ENCODE results near the gene CD44. TPM values are rescaled to one million over a fixed set of nuclear protein-coding genes. Genes with fewer than 3 reads are reported as not detected.

The CD44 gene
- polyA plus RNA-seq, 1 donor from 2014 or later = 0.77 TPM

DNA sequence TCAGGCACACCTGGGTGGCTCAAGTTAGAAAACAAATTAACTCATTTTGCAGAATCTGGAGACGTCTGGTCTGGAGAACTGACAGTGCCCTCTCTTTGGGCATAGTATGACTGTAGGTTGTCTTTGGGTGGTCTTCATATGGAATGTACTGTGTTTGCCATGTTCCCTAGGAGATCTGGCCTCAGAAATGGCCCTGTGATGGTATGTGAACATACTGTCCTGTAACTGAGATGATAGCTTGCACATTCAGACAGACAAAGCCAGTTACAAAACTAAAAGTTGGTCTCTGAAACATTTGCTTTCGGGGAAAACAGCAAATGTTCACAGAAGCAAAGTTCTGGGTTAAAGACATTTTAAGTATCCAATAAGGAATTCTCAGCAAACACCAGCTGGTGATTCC is 29.7 kb downstream of the CD44 start:
- no peak overlapping the region for H3K9ac ChIP-seq (ENCODE audit: low read length)
- H3K9me3 ChIP-seq (ENCODE audit: low read length) = no peaks in the 10 kb centered on the region
- H2AFZ ChIP-seq (ENCODE audit: low read depth, low read length) = no peak overlapping the region
- no peak overlapping the region for H3K4me3 ChIP-seq (ENCODE audit: low read length)
- no peaks in the 10 kb centered on the region for H3K27me3 ChIP-seq (ENCODE audit: insufficient read depth, low read depth, low read length)
- H3K27ac ChIP-seq (ENCODE audit: low read length) = no peak overlapping the region
- no peaks in the 10 kb centered on the region for H3K9me2 ChIP-seq (ENCODE audit: insufficient read depth, low read length)
- no peaks in the 10 kb centered on the region for H4K20me1 ChIP-seq (ENCODE audit: insufficient read depth)
- no peaks in the 10 kb centered on the region for H3F3A ChIP-seq (ENCODE audit: insufficient read depth, low read length, poor library complexity, severe bottlenecking)
- TF ChIP-seq EP300 (conservative IDR thresholded peaks at IDR 0.05; ENCODE audit: poor library complexity, severe bottlenecking) (no peak), MXI1 (conservative IDR thresholded peaks at IDR 0.05; ENCODE audit: poor library complexity, severe bottlenecking) (no peak), SMC3 (conservative IDR thresholded peaks at IDR 0.05; ENCODE audit: poor library complexity) (no peak), POLR2AphosphoS5 (IDR thresholded peaks at IDR 0.05) (no peak), RAD21 (conservative IDR thresholded peaks at IDR 0.05) (no peak), EZH2 (IDR thresholded peaks at IDR 0.05; ENCODE audit: borderline replicate concordance, insufficient read depth, low read length, poor library complexity, severe bottlenecking) (no peak), TAF1 (IDR thresholded peaks at IDR 0.05; ENCODE audit: low read depth) (no peak)
- TF ChIP-seq, protein P1, sequence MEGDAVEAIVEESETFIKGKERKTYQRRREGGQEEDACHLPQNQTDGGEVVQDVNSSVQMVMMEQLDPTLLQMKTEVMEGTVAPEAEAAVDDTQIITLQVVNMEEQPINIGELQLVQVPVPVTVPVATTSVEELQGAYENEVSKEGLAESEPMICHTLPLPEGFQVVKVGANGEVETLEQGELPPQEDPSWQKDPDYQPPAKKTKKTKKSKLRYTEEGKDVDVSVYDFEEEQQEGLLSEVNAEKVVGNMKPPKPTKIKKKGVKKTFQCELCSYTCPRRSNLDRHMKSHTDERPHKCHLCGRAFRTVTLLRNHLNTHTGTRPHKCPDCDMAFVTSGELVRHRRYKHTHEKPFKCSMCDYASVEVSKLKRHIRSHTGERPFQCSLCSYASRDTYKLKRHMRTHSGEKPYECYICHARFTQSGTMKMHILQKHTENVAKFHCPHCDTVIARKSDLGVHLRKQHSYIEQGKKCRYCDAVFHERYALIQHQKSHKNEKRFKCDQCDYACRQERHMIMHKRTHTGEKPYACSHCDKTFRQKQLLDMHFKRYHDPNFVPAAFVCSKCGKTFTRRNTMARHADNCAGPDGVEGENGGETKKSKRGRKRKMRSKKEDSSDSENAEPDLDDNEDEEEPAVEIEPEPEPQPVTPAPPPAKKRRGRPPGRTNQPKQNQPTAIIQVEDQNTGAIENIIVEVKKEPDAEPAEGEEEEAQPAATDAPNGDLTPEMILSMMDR (IDR thresholded peaks at IDR 0.05; ENCODE audit: poor library complexity, severe bottlenecking) = no peak
- TF ChIP-seq, protein P2, sequence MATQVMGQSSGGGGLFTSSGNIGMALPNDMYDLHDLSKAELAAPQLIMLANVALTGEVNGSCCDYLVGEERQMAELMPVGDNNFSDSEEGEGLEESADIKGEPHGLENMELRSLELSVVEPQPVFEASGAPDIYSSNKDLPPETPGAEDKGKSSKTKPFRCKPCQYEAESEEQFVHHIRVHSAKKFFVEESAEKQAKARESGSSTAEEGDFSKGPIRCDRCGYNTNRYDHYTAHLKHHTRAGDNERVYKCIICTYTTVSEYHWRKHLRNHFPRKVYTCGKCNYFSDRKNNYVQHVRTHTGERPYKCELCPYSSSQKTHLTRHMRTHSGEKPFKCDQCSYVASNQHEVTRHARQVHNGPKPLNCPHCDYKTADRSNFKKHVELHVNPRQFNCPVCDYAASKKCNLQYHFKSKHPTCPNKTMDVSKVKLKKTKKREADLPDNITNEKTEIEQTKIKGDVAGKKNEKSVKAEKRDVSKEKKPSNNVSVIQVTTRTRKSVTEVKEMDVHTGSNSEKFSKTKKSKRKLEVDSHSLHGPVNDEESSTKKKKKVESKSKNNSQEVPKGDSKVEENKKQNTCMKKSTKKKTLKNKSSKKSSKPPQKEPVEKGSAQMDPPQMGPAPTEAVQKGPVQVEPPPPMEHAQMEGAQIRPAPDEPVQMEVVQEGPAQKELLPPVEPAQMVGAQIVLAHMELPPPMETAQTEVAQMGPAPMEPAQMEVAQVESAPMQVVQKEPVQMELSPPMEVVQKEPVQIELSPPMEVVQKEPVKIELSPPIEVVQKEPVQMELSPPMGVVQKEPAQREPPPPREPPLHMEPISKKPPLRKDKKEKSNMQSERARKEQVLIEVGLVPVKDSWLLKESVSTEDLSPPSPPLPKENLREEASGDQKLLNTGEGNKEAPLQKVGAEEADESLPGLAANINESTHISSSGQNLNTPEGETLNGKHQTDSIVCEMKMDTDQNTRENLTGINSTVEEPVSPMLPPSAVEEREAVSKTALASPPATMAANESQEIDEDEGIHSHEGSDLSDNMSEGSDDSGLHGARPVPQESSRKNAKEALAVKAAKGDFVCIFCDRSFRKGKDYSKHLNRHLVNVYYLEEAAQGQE (IDR thresholded peaks at IDR 0.05; ENCODE audit: borderline replicate concordance) = no peak
- H3K36me3 ChIP-seq (ENCODE audit: insufficient read depth, low read length) = no peaks in the 10 kb centered on the region
- no peak overlapping the region for H3K4me2 ChIP-seq (ENCODE audit: low read length)
- no peaks in the 10 kb centered on the region for H3K79me2 ChIP-seq (replicated peaks; ENCODE audit: insufficient read depth, low read length)

DNA sequence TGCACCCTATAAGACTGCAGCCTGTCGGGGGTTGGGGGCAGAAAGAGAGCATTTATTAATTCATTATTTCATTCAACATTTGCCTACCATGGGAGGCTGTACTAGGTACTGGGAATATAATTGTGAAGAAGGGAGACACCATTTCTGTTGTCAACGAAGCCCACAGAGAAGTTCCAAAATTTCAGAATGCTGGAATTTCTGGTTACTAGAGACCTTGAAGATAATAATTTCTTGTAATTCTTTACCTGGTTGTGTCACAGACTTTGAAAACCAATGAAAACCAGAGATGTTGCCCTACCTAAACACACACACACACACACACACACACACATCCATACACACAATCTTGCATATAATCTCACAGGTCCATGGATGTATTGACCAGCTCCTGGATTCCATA is 30.1 kb downstream of the CD44 start:
- H3K79me2 ChIP-seq (replicated peaks; ENCODE audit: insufficient read depth, low read length) = no peaks in the 10 kb centered on the region
- H4K20me1 ChIP-seq (ENCODE audit: insufficient read depth) = no peaks in the 10 kb centered on the region
- no peaks in the 10 kb centered on the region for H3K9me3 ChIP-seq (ENCODE audit: low read length)
- H3K27me3 ChIP-seq (ENCODE audit: insufficient read depth, low read depth, low read length) = no peaks in the 10 kb centered on the region
- no peak overlapping the region for H3K9ac ChIP-seq (ENCODE audit: low read length)
- TF ChIP-seq MXI1 (conservative IDR thresholded peaks at IDR 0.05; ENCODE audit: poor library complexity, severe bottlenecking) = no peak
- TF ChIP-seq, protein P1 (IDR thresholded peaks at IDR 0.05; ENCODE audit: poor library complexity, severe bottlenecking) = no peak
- TF ChIP-seq, protein P2 (IDR thresholded peaks at IDR 0.05; ENCODE audit: borderline replicate concordance) = no peak
- H3K9me2 ChIP-seq (ENCODE audit: insufficient read depth, low read length) = no peaks in the 10 kb centered on the region
- no peak overlapping the region for H3K4me3 ChIP-seq (ENCODE audit: low read length)
- no peak overlapping the region for H2AFZ ChIP-seq (ENCODE audit: low read depth, low read length)
- H3F3A ChIP-seq (ENCODE audit: insufficient read depth, low read length, poor library complexity, severe bottlenecking) = no peaks in the 10 kb centered on the region
- H3K27ac ChIP-seq (ENCODE audit: low read length) = no peak overlapping the region
- H3K36me3 ChIP-seq (ENCODE audit: insufficient read depth, low read length) = no peaks in the 10 kb centered on the region
- H3K4me2 ChIP-seq (ENCODE audit: low read length) = no peak overlapping the region
